Measurements from ENCODE around the gene IL10RB. TPM values are rescaled to one million over a fixed set of nuclear protein-coding genes. Genes with fewer than 3 reads are reported as not detected.

IL10RB gene
- total RNA-seq, 1 experiment from 2014 or later = 32.5 TPM

DNA sequence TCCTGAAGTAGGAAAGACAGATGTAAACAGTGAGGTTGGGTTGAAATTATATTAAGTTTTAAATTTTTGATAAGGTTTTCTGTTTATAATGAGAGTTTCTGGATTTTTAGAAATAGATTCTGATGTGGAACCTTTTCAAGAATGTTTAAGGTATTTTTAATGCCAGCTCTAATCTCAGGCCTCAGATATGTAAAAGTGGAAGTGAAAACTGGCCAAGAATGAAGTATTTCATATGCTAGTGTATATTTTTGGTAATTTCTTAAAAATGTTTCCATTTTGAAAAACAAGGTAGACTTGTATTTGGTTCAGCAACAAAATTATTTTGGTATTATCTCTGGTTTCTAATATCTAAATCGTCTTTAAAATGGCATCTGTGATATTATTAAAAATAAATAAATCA lies 73.0 kb downstream of the IL10RB start:
- in situ Hi-C loops (cut with HindIII; ENCODE audit: low pct_unique_long_range_greater_than_20kb, low sequenced_read_pairs) = no loop called here
- DNase-seq (ENCODE audit: low read depth, low spot score) = no peak

DNA sequence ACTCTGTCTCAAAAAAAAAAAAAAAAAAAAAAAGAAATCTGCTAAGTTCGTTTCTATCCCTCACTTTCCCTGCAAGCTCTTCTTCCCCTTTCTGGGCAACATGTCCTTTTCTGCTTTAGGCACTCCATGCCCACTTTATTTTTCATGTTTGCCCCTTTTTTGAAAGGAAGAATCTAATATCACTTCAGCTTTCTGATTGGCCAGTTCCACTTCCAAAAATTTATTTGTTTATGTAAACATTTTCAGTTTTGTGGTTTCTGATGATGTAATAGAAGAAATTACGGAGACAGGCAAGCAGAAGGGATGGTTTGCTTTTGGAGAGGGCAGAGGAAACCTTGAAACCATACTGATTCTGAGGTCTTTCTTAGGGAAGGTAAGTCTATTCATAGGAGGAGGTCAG lies 73.8 kb downstream of the IL10RB start:
- DNase-seq (ENCODE audit: low read depth, low spot score) = no peak
- in situ Hi-C loops (cut with HindIII; ENCODE audit: low pct_unique_long_range_greater_than_20kb, low sequenced_read_pairs) = no loop called here

DNA sequence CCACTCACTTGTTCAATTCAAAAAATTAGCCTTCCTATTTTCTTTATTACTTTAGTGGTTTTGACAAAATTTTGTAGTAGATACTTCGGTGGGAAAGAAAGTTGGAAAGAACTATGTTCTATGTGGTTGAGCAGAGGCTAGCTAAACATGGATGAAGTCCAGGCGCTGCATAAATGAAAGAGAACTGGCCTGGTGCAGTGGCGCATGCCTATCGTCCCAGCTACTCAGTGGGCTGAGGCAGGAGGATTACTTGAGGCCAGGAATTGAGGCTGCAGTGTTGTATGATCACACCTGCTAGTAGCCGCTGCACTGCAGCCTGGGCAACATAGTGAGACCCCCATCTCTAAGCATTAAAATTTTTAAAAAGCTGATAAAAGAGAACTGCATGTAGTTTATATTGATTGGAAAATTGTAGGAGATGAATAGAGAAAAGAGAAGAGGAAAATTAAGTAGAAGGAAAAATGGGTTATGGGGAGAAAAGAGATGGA lies 79.6 kb downstream of the IL10RB start:
- no peak for DNase-seq (ENCODE audit: low read depth, low spot score)
- in situ Hi-C loops (cut with HindIII; ENCODE audit: low pct_unique_long_range_greater_than_20kb, low sequenced_read_pairs) = no loop called here

Other genes with a start within 250 kb of the IL10RB start
- gene OLIG2, start 240.4 kb upstream of the IL10RB start, total RNA-seq (2014; rRNA removed; shearing (Covaris generic)) = 24.4 and 25.8 TPM in 2 replicates
- gene OLIG1, start 196.2 kb upstream of the IL10RB start, total RNA-seq (2014; rRNA removed; shearing (Covaris generic)) = 0.96 and 1.5 TPM in 2 replicates
- 7.9 and 11.9 TPM in 2 replicates for gene IFNAR2, start 36.4 kb upstream of the IL10RB start, total RNA-seq (2014; rRNA removed; shearing (Covaris generic))
- 10.7 and 11.9 TPM in 2 replicates for gene IFNAR1, start 58.6 kb downstream of the IL10RB start, total RNA-seq (2014; rRNA removed; shearing (Covaris generic))
- gene IFNGR2, start 137.0 kb downstream of the IL10RB start, total RNA-seq (2014; rRNA removed; shearing (Covaris generic)) = 104 and 121 TPM in 2 replicates
- 32.1 and 32.7 TPM in 2 replicates for gene TMEM50B, start 213.6 kb downstream of the IL10RB start, total RNA-seq (2014; rRNA removed; shearing (Covaris generic))
- 0.64 and 1.1 TPM in 2 replicates for gene DNAJC28, start 225.3 kb downstream of the IL10RB start, total RNA-seq (2014; rRNA removed; shearing (Covaris generic))